PC-9 (cell line): Measurements from ENCODE around the gene PRICKLE2. TPM values are rescaled to one million over a fixed set of nuclear protein-coding genes. Genes with fewer than 3 reads are reported as not detected.

ENCODE experiments used
- BruUV-seq: library from RNA; stranded (reverse); fragments of 400-500 nt; replicated peaks from 2 replicates; lab custom pipeline; 2021; lab: Mats Ljungman, UMichigan
- CTCF ChIA-PET: fragments of 300-600 bp; sonication (Branson Sonifier 250); formaldehyde crosslinking; loops from one replicate; lab custom pipeline; 2022; ENCODE audit warnings: antibody characterized with exemption; lab: Charles Lee
- POLR2A ChIA-PET: fragments of 300-600 bp; sonication (Branson Sonifier 250); formaldehyde crosslinking; loops from one replicate; lab custom pipeline; 2022; ENCODE audit warnings: antibody characterized with exemption; ENCODE audit not compliant: unreplicated experiment; lab: Charles Lee
- DNase-seq, 2 experiments: peaks; one replicate each; pipeline versions ENCODE4 v3.0.0 to v3.0.0-alpha.2; 2015 to 2022; ENCODE audit warnings: mixed read lengths in 1 of 2
- H2AFZ ChIP-seq: fragments of 200-600 bp; sonication (generic); 2 replicates; pipeline ENCODE4 v1.8.1; 2017; ENCODE audit warnings: antibody characterized with exemption
- H3F3A ChIP-seq: fragments of 200-600 bp; sonication (generic); 2 replicates; pipeline ENCODE4 v1.8.1; 2017; ENCODE audit warnings: antibody characterized with exemption, mild to moderate bottlenecking, low read depth; ENCODE audit not compliant: insufficient read depth
- H3K27ac ChIP-seq: fragments of 200-600 bp; sonication (generic); 2 replicates; pipeline ENCODE4 v1.6.1; 2016; ENCODE audit warnings: mixed run types
- H3K27me3 ChIP-seq: fragments of 200-600 bp; sonication (generic); 2 replicates; pipeline ENCODE4 v1.6.1; 2016; ENCODE audit warnings: low read depth, mixed run types; ENCODE audit not compliant: insufficient read depth
- H3K36me3 ChIP-seq: fragments of 200-600 bp; sonication (generic); 2 replicates; pipeline ENCODE4 v1.6.1; 2016; ENCODE audit warnings: low read depth, mixed run types
- H3K4me1 ChIP-seq: fragments of 200-600 bp; sonication (generic); replicated peaks from 2 replicates; pipeline ENCODE4 v1.6.1; 2016; ENCODE audit warnings: mixed run types; ENCODE audit not compliant: insufficient read depth
- H3K4me2 ChIP-seq: fragments of 200-600 bp; sonication (generic); 2 replicates; pipeline ENCODE4 v1.6.1; 2017; ENCODE audit warnings: mixed run types
- H3K4me3 ChIP-seq: fragments of 200-600 bp; sonication (generic); 2 replicates; pipeline ENCODE4 v1.6.1; 2016; ENCODE audit warnings: mixed run types
- H3K79me2 ChIP-seq: fragments of 200-600 bp; sonication (generic); 2 replicates; pipeline ENCODE4 v1.6.1; 2017; ENCODE audit warnings: low read depth, mixed run types
- H3K9me2 ChIP-seq: fragments of 200-600 bp; sonication (generic); 2 replicates; pipeline ENCODE4 v1.8.1; 2017; ENCODE audit warnings: mild to moderate bottlenecking; ENCODE audit not compliant: insufficient read depth
- H3K9me3 ChIP-seq: fragments of 200-600 bp; sonication (generic); 2 replicates; pipeline ENCODE4 v1.8.1; 2016; ENCODE audit warnings: low read depth; ENCODE audit not compliant: insufficient read depth
- H4K20me1 ChIP-seq: fragments of 200-600 bp; sonication (generic); 2 replicates; pipeline ENCODE4 v1.8.1; 2017; ENCODE audit not compliant: insufficient read depth
- CTCF ChIP-seq: fragments of 200-600 bp; sonication (generic); conservative IDR thresholded peaks from 2 replicates; pipeline ENCODE4 v1.6.1; 2017; ENCODE audit warnings: mixed run types, antibody characterized with exemption, mild to moderate bottlenecking, moderate library complexity
- EZH2 ChIP-seq: fragments of 200-600 bp; sonication (generic); IDR thresholded peaks from 2 replicates; pipeline ENCODE4 v1.8.0; 2017; ENCODE audit warnings: antibody characterized with exemption, low read depth
- intact Hi-C: fragments of 100-400 bp; cut with micrococcal nuclease; formaldehyde crosslinking; loops from one replicate; pipeline ENCODE4 v1.10.0; 2022; ENCODE audit not compliant: unreplicated experiment
- total RNA-seq: library from RNA; stranded (reverse); gene quantifications from 2 replicates; pipeline ENCODE4 v1.2.3, GENCODE V29; 2021

PRICKLE2 gene
- total RNA-seq, 1 experiment from 2014 or later, result 7.9 TPM

GRCh38 chr3:64131725-64132469 lies 93.4 kb downstream of the PRICKLE2 start:
- Histone ChIP-seq H3K27me3 (no peaks in the 10 kb centered on the region), H3K9me3 (no peaks in the 10 kb centered on the region), H3K36me3 (no peaks in the 10 kb centered on the region), H3K4me2 (no peak overlapping the region), H4K20me1 (no peaks in the 10 kb centered on the region), H3K79me2 (no peaks in the 10 kb centered on the region), H3K4me1 (no peaks in the 10 kb centered on the region), H3F3A (no peaks in the 10 kb centered on the region), H3K27ac (no peak overlapping the region), H3K4me3 (no peak overlapping the region), H3K9me2 (no peaks in the 10 kb centered on the region), H2AFZ (no peak overlapping the region)
- no peak for TF ChIP-seq CTCF
- TF ChIP-seq EZH2, result no peak
- no TSS peak for BruUV-seq
- ChIA-PET POLR2A (interaction anchor here (0.5 kb wide), 1 partner anchor 190 kb away, joined by 6 read pairs; no protein-coding TSS in a partner anchor), CTCF (no interaction called here)
- intact Hi-C loops, result no loop called here
- DNase-seq, result no peak

DNA sequence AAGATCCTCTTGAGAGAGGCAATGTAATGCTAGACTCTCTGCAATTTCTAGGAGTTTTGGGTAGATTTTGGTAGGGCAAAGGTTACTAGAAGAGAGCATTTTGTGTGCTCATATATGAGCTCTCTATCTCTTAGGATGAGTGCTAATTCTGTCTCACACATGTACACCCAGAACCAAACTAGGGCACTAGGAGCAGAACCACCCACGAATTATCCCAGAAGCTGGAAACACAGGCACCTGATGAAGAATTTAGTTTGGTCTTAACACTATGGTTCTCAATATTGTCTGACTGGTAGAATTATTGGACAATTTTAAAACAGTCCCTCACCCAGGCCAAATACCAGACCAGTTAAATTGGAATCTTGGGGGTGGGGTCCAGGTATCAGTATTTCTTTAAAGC lies 94.8 kb downstream of the PRICKLE2 start:
- no peak for TF ChIP-seq EZH2
- TF ChIP-seq CTCF, result no peak

GRCh38 chr3:64129581-64129980 lies 95.7 kb downstream of the PRICKLE2 start:
- intact Hi-C loops, result no loop called here
- Histone ChIP-seq H3K4me3 (no peak overlapping the region), H3K27me3 (no peaks in the 10 kb centered on the region), H3K36me3 (no peaks in the 10 kb centered on the region), H2AFZ (no peak overlapping the region), H4K20me1 (no peaks in the 10 kb centered on the region), H3F3A (no peaks in the 10 kb centered on the region), H3K79me2 (no peaks in the 10 kb centered on the region), H3K4me2 (no peak overlapping the region), H3K27ac (no peak overlapping the region), H3K4me1 (no peaks in the 10 kb centered on the region), H3K9me2 (no peaks in the 10 kb centered on the region), H3K9me3 (no peaks in the 10 kb centered on the region)
- no TSS peak for BruUV-seq
- POLR2A ChIA-PET, result no interaction called here
- no peak for DNase-seq
- CTCF ChIA-PET, result no interaction called here
- no peak for TF ChIP-seq EZH2
- TF ChIP-seq CTCF, result no peak

More for the DNA sequence above, 94.8 kb downstream of the PRICKLE2 start:
- ChIA-PET POLR2A (no interaction called here), CTCF (no interaction called here)
- intact Hi-C loops, result no loop called here
- H3K9me2 ChIP-seq, result no peaks in the 10 kb centered on the region
- H3F3A ChIP-seq, result no peaks in the 10 kb centered on the region
- H3K4me1 ChIP-seq, result no peaks in the 10 kb centered on the region
- H2AFZ ChIP-seq, result no peak overlapping the region
- no peak overlapping the region for H3K4me3 ChIP-seq
- H3K36me3 ChIP-seq, result no peaks in the 10 kb centered on the region
- no peak overlapping the region for H3K27ac ChIP-seq
- H3K4me2 ChIP-seq, result no peak overlapping the region
- DNase-seq, result no peak
- H3K9me3 ChIP-seq, result no peaks in the 10 kb centered on the region
- H4K20me1 ChIP-seq, result no peaks in the 10 kb centered on the region
- H3K27me3 ChIP-seq, result no peaks in the 10 kb centered on the region
- no TSS peak for BruUV-seq
- H3K79me2 ChIP-seq, result no peaks in the 10 kb centered on the region
